ENCODE data around the gene SELENOW.

DNA sequence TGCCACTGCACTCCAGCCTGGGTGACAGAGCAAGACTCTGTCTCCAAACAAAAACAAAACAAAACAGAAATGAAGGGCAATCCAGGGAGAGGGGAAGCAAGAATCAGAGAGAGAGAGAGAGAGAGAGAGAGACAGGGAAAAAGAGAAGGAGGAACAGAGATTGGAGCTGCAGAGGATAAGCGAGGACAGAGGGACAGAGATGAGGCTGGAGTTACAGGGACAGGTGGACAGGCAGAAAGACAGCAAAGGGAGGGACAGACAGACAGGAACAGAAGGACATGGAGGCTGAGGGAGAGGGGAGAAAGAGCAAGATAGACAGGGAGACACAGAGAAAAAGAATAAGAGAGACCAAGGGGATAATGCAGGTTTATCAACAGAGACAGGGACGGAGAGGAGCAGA is 41.9 kb downstream of the SELENOW start:
- TF ChIP-seq, protein P1, sequence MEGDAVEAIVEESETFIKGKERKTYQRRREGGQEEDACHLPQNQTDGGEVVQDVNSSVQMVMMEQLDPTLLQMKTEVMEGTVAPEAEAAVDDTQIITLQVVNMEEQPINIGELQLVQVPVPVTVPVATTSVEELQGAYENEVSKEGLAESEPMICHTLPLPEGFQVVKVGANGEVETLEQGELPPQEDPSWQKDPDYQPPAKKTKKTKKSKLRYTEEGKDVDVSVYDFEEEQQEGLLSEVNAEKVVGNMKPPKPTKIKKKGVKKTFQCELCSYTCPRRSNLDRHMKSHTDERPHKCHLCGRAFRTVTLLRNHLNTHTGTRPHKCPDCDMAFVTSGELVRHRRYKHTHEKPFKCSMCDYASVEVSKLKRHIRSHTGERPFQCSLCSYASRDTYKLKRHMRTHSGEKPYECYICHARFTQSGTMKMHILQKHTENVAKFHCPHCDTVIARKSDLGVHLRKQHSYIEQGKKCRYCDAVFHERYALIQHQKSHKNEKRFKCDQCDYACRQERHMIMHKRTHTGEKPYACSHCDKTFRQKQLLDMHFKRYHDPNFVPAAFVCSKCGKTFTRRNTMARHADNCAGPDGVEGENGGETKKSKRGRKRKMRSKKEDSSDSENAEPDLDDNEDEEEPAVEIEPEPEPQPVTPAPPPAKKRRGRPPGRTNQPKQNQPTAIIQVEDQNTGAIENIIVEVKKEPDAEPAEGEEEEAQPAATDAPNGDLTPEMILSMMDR (conservative IDR thresholded peaks at IDR 0.05; ENCODE audit: low read length) = no peak
- TF ChIP-seq EZH2phosphoT487 (IDR thresholded peaks at IDR 0.05; ENCODE audit: borderline replicate concordance) = no peak

Data from Loucy (cell line).